Endodermal cell (in vitro differentiated cells): ENCODE measurements around the gene ARIH1. TPM values are rescaled to one million over a fixed set of nuclear protein-coding genes. Genes with fewer than 3 reads are reported as not detected.

Experiments
- DNase-seq: peaks from one replicate; pipeline ENCODE4 v3.0.0-alpha.2; 2017
- H3K27ac ChIP-seq: 2 replicates; pipeline ENCODE4 v1.5.1; 2013; ENCODE audit warnings: mild to moderate bottlenecking, low read depth, low read length, moderate library complexity
- H3K27me3 ChIP-seq: 2 replicates; pipeline ENCODE4 v1.6.1; 2013; ENCODE audit warnings: mild to moderate bottlenecking, low read length, moderate library complexity; ENCODE audit not compliant: insufficient read depth, control insufficient read depth, poor library complexity, severe bottlenecking
- H3K36me3 ChIP-seq: 2 replicates; pipeline ENCODE4 v1.7.0; 2013; ENCODE audit warnings: mild to moderate bottlenecking, low read length, moderate library complexity; ENCODE audit not compliant: control insufficient read depth, insufficient read depth
- H3K4me1 ChIP-seq: one replicate; pipeline ENCODE4 v1.7.0; 2013; ENCODE audit warnings: low read length; ENCODE audit not compliant: control insufficient read depth, insufficient read depth
- H3K4me3 ChIP-seq: 2 replicates; pipeline ENCODE4 v1.5.1; 2013; ENCODE audit warnings: mild to moderate bottlenecking, low read length, moderate library complexity
- H3K9ac ChIP-seq: 2 replicates; pipeline ENCODE4 v1.6.1; 2013; ENCODE audit warnings: mild to moderate bottlenecking, low read length, moderate library complexity; ENCODE audit not compliant: poor library complexity, severe bottlenecking; ENCODE audit errors: extremely low read depth
- H3K9me3 ChIP-seq: 2 replicates; pipeline ENCODE4 v1.6.1; 2013; ENCODE audit warnings: mild to moderate bottlenecking, low read length, moderate library complexity; ENCODE audit not compliant: control insufficient read depth
- H3K27ac Mint-ChIP-seq: 2 replicates; pipeline ENCODE4 v1.8.0; 2020; ENCODE audit warnings: mixed read lengths
- H3K27me3 Mint-ChIP-seq: 2 replicates; pipeline ENCODE4 v1.8.0; 2021; ENCODE audit warnings: mild to moderate bottlenecking, mixed read lengths; ENCODE audit not compliant: insufficient read depth
- H3K36me3 Mint-ChIP-seq: 2 replicates; pipeline ENCODE4 v1.8.0; 2020; ENCODE audit warnings: low read depth, mixed read lengths
- H3K4me1 Mint-ChIP-seq: 2 replicates; pipeline ENCODE4 v1.8.0; 2020; ENCODE audit warnings: mixed read lengths
- H3K4me3 Mint-ChIP-seq: 2 replicates; pipeline ENCODE4 v1.8.0; 2020; ENCODE audit warnings: mild to moderate bottlenecking, moderate library complexity, mixed read lengths
- H3K9me3 Mint-ChIP-seq: 2 replicates; pipeline ENCODE4 v1.8.0; 2020; ENCODE audit warnings: mild to moderate bottlenecking, mixed read lengths
- WGBS, 2 experiments: methylation state at CpG; one replicate each; pipeline versions ENCODE4 v1.1.5 to v1.1.7; 2013; ENCODE audit warnings: missing lambda C conversion rate in 2 of 2, mixed read lengths in 1 of 2; ENCODE audit not compliant: insufficient coverage in 1 of 2, insufficient read length in 1 of 2; 5-methylcytosine and 5-hydroxymethylcytosine counted together
- total RNA-seq, 2 donors: library from RNA; stranded (reverse); fragmentation: NEBNext Ultra II Directional in 1 of 2; extraction: Animal tissue kit (Norgen Biotek cat#: 25700) in 1 of 2; gene quantifications; 2 replicates in 1 of 2; 3 replicates in 1 of 2; pipeline ENCODE4 v1.2.1, GENCODE V29; 2021
- TF ChIP-seq, protein P1 (sequence below): fragments of 200-600 bp; sonication (generic); conservative IDR thresholded peaks from 2 replicates; pipeline ENCODE4 v1.5.0; 2021; ENCODE audit warnings: antibody characterized with exemption, mild to moderate bottlenecking

Gene ARIH1
- total RNA-seq, 2 donors from 2014 or later = 183 to 238 TPM

DNA sequence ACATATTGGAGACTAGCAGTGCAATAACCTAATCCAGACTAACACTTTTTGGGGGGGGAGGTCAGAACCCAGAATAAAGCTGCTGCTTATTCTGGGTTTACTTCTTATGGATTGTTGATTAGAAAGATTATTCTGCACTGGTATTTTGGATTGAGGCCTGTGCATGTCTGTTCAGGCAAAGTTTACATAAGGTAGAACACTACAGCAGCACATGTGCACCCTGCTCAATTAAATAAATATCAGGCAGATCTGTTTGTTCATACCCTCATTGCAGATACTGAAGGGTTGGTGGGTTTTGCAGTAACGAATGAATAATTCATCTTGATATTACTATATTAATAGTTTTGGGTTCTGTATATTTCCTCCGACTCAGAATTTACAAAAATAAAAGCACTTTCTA is 19.1 kb downstream of the ARIH1 start:
- H3K9me3 ChIP-seq = no peaks in the 10 kb centered on the region
- Mint-ChIP-seq H3K4me1 (peaks cover 21% of the 10 kb centered on the region), H3K36me3 (peaks cover 22% of the 10 kb centered on the region), H3K27ac (no peak overlapping the region), H3K27me3 (no peaks in the 10 kb centered on the region), H3K9me3 (no peaks in the 10 kb centered on the region), H3K4me3 (no peak overlapping the region)
- H3K27ac ChIP-seq = no peak overlapping the region
- no peak overlapping the region for H3K4me3 ChIP-seq
- no peaks in the 10 kb centered on the region for H3K27me3 ChIP-seq
- peaks cover 31% of the 10 kb centered on the region for H3K36me3 ChIP-seq
- no CpG with 5 or more reads among the region's 2 CpGs for WGBS, 2 experiments
- TF ChIP-seq, protein P1, sequence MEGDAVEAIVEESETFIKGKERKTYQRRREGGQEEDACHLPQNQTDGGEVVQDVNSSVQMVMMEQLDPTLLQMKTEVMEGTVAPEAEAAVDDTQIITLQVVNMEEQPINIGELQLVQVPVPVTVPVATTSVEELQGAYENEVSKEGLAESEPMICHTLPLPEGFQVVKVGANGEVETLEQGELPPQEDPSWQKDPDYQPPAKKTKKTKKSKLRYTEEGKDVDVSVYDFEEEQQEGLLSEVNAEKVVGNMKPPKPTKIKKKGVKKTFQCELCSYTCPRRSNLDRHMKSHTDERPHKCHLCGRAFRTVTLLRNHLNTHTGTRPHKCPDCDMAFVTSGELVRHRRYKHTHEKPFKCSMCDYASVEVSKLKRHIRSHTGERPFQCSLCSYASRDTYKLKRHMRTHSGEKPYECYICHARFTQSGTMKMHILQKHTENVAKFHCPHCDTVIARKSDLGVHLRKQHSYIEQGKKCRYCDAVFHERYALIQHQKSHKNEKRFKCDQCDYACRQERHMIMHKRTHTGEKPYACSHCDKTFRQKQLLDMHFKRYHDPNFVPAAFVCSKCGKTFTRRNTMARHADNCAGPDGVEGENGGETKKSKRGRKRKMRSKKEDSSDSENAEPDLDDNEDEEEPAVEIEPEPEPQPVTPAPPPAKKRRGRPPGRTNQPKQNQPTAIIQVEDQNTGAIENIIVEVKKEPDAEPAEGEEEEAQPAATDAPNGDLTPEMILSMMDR = no peak
- no peaks in the 10 kb centered on the region for H3K4me1 ChIP-seq
- DNase-seq = no peak
- no peak overlapping the region for H3K9ac ChIP-seq

DNA sequence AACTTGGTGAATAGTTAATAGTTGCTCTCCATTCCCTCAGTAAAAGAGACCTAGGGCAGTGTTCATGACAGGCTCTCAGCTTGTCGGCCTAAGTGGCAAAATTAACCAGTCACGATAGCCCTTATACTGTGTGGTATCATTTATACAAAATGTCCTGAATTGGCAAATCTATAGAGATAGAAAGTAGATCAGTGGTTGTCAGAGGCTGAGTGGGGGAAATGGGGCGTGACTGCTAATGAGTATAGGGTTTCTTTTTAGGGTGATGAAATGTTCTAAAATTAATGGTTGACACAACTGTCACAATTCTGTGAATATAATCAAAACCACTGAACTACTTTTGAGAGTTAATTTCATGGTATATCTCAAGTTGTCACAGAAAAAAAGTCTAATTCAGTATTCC is 20.9 kb downstream of the ARIH1 start:
- TF ChIP-seq, protein P1 = no peak
- no peak for DNase-seq
- no peaks in the 10 kb centered on the region for H3K4me1 ChIP-seq
- WGBS, 2 experiments = 98 to 100% methylated on average over 2 to 3 of the region's 3 CpGs
- H3K27ac ChIP-seq = no peak overlapping the region
- H3K9ac ChIP-seq = no peak overlapping the region
- peaks cover 33% of the 10 kb centered on the region for H3K36me3 ChIP-seq
- Mint-ChIP-seq H3K27ac (no peak overlapping the region), H3K9me3 (no peaks in the 10 kb centered on the region), H3K27me3 (no peaks in the 10 kb centered on the region), H3K4me1 (peaks cover 19% of the 10 kb centered on the region), H3K4me3 (no peak overlapping the region), H3K36me3 (peaks cover 21% of the 10 kb centered on the region)
- H3K4me3 ChIP-seq = no peak overlapping the region
- H3K9me3 ChIP-seq = no peaks in the 10 kb centered on the region
- no peaks in the 10 kb centered on the region for H3K27me3 ChIP-seq

GRCh38 chr15:72496783-72497182 is 22.7 kb downstream of the ARIH1 start:
- DNase-seq = no peak
- WGBS, 2 experiments = 92 to 95% methylated on average over 2 of the region's 2 CpGs
- Histone ChIP-seq H3K27me3 (no peaks in the 10 kb centered on the region), H3K9ac (no peak overlapping the region), H3K4me3 (no peak overlapping the region), H3K27ac (no peak overlapping the region), H3K36me3 (peaks cover 43% of the 10 kb centered on the region), H3K4me1 (no peaks in the 10 kb centered on the region), H3K9me3 (no peaks in the 10 kb centered on the region)
- H3K27ac Mint-ChIP-seq = no peak overlapping the region
- no peak overlapping the region for H3K4me3 Mint-ChIP-seq
- H3K36me3 Mint-ChIP-seq = peaks cover 17% of the 10 kb centered on the region
- no peaks in the 10 kb centered on the region for H3K27me3 Mint-ChIP-seq
- peaks cover 14% of the 10 kb centered on the region for H3K4me1 Mint-ChIP-seq
- no peaks in the 10 kb centered on the region for H3K9me3 Mint-ChIP-seq
- TF ChIP-seq, protein P1 = no peak
